Retinal pigment epithelial cell (primary cell): ENCODE data around the gene MAPK11.

ENCODE experiments used
- DNase-seq: peaks from one replicate; pipeline ENCODE4 v3.0.0-alpha.2; 2010; ENCODE audit warnings: low read depth
- H3K4me3 ChIP-seq: 2 replicates; pipeline ENCODE4 v1.5.1; 2011; ENCODE audit warnings: mild to moderate bottlenecking, low read length, control low read depth, moderate library complexity
- TF ChIP-seq, protein P1 (sequence below): conservative IDR thresholded peaks from 2 replicates; pipeline ENCODE4 v1.5.1; 2011; ENCODE audit warnings: low read depth, low read length, control low read depth, inconsistent platforms

The MAPK11 gene

GRCh38 chr22:50303848-50304527 is 33.8 kb upstream of the MAPK11 start:
- peak overlapping the region; percentile 20 for H3K4me3 ChIP-seq
- DNase-seq, result no peak
- TF ChIP-seq, protein P1, sequence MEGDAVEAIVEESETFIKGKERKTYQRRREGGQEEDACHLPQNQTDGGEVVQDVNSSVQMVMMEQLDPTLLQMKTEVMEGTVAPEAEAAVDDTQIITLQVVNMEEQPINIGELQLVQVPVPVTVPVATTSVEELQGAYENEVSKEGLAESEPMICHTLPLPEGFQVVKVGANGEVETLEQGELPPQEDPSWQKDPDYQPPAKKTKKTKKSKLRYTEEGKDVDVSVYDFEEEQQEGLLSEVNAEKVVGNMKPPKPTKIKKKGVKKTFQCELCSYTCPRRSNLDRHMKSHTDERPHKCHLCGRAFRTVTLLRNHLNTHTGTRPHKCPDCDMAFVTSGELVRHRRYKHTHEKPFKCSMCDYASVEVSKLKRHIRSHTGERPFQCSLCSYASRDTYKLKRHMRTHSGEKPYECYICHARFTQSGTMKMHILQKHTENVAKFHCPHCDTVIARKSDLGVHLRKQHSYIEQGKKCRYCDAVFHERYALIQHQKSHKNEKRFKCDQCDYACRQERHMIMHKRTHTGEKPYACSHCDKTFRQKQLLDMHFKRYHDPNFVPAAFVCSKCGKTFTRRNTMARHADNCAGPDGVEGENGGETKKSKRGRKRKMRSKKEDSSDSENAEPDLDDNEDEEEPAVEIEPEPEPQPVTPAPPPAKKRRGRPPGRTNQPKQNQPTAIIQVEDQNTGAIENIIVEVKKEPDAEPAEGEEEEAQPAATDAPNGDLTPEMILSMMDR, result peak; percentile 28

- TF ChIP-seq, protein P1, result no peak
- H3K4me3 ChIP-seq, result peak overlapping the region; percentile 20
- DNase-seq, result no peak
Observed at GRCh38 chr22:50303515-50303847, 33.3 kb upstream of the MAPK11 start.

DNA sequence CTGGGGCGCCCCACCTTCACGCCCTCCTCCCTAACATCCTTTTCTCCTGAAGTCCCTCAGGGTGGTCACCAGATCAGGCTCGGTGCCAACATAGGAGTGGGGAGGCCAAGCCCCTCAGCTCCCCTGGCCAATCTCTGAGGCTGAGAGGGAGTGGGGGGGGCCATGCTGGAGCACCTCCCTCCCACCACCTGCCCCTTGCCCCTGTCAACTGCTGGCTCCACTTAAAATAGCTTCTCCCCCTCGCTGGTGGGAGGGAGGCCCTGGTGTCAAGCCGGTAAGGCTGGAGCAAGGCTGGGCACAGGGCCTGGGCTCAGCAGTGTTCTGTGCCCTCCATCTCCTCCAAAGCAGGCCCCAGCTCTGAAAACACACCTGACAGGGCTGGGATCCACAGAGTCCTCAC is 32.4 kb upstream of the MAPK11 start:
- H3K4me3 ChIP-seq, result no peak overlapping the region
- no peak for DNase-seq
- TF ChIP-seq, protein P1, result no peak

DNA sequence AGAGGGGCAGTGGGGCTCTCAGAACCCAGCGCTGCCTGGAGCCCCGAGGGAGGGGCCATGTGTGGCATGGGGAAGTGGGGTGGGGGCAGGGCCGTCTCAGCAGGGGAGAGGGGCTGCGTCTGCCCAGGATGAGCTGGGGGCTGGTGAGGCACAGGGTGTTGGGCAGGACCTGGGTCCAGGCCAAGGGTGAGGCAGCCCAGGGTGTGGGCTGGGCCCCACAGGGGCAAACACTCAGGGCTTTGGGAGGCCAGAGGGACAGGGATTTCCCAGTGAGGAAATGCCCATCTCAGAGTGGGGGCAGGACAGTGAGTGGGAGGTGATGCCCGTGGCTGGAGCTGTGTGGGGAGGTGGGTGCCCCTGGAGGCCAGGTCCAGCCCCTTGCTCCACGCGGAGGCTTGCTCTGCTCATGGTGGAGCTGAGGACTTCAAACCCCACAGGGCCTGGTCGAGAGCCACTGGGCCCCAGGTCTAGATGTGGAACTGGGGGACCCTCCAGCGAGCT is 31.9 kb upstream of the MAPK11 start:
- H3K4me3 ChIP-seq, result peak overlapping the region; percentile 57
- TF ChIP-seq, protein P1, result no peak
- DNase-seq, result no peak

GRCh38 chr22:50301581-50301991 is 31.4 kb upstream of the MAPK11 start:
- TF ChIP-seq, protein P1, result no peak
- DNase-seq, result no peak
- peak overlapping the region; percentile 57 for H3K4me3 ChIP-seq

DNA sequence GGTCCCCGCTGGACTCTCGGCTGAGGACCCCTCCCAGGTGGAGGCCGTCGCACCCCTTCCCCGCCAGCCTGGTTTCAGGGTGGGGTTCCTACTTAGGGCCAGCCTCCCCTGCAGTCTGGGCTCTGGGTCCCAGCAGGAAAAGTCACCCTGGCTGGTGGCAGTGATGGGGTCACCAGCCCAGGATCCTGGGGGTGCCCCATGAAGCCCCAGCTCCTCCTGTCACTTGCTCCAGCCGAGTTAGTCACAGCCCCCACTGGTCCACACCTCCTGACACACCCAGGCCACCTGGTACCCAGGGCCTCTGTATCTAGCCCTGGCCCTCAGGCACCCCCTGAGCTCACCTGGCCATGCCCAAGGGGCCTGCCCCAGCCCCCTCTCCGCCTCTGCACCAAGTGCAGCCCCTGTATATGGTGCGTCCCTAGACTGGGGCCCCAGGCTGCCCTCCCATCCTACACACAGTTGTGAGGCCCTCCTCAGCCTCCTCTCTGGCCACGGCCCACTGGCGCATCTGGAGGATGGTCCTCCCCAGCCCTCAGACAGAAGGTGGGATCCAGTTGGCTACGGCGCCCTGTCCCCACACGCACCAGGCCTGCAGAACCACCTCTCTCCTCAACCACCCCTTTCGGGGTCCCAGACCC is 30.6 kb upstream of the MAPK11 start:
- DNase-seq, result no peak
- TF ChIP-seq, protein P1, result no peak
- H3K4me3 ChIP-seq, result peak overlapping the region; percentile 57
